Karpas-422 (cell line): ENCODE measurements around the gene PTGIS. TPM values are rescaled to one million over a fixed set of nuclear protein-coding genes. Genes with fewer than 3 reads are reported as not detected.

Experiments used
- DNase-seq: peaks from one replicate; pipeline ENCODE4 v3.0.0-alpha.2; 2015
- H2AFZ ChIP-seq: fragments of 200-600 bp; sonication (generic); 2 replicates; pipeline ENCODE4 v1.6.1; 2014; ENCODE audit warnings: antibody characterized with exemption, low read length, mixed read lengths
- H3K27ac ChIP-seq: fragments of 200-600 bp; sonication (generic); 2 replicates; pipeline ENCODE4 v1.5.1; 2014; ENCODE audit warnings: mild to moderate bottlenecking, low read length, moderate library complexity
- H3K27me3 ChIP-seq: fragments of 200-600 bp; sonication (generic); 2 replicates; pipeline ENCODE4 v1.6.1; 2014; ENCODE audit warnings: low read length, mixed read lengths
- H3K36me3 ChIP-seq: fragments of 200-600 bp; sonication (generic); 2 replicates; pipeline ENCODE4 v1.6.1; 2014; ENCODE audit warnings: low read length, mixed read lengths; ENCODE audit not compliant: insufficient read depth
- H3K4me1 ChIP-seq: fragments of 200-600 bp; sonication (generic); 2 replicates; pipeline ENCODE4 v1.6.1; 2014; ENCODE audit warnings: mild to moderate bottlenecking, low read length, mixed read lengths
- H3K4me2 ChIP-seq: fragments of 200-600 bp; sonication (generic); 2 replicates; pipeline ENCODE4 v1.6.1; 2014; ENCODE audit warnings: low read length, low read depth, mild to moderate bottlenecking; ENCODE audit not compliant: poor library complexity, severe bottlenecking
- H3K4me3 ChIP-seq: fragments of 200-600 bp; sonication (generic); 2 replicates; pipeline ENCODE4 v1.5.1; 2014; ENCODE audit warnings: mild to moderate bottlenecking, antibody characterized with exemption, low read length, mixed read lengths
- H3K79me2 ChIP-seq: fragments of 200-600 bp; sonication (generic); 2 replicates; pipeline ENCODE4 v1.6.1; 2014; ENCODE audit warnings: mild to moderate bottlenecking, low read length, mixed read lengths
- H3K9ac ChIP-seq: fragments of 200-600 bp; sonication (generic); 2 replicates; pipeline ENCODE4 v1.6.0; 2014; ENCODE audit warnings: low read length
- H3K9me2 ChIP-seq: fragments of 200-600 bp; sonication (generic), shearing (Covaris generic); replicated peaks from 2 replicates; pipeline ENCODE4 v1.6.0; 2014; ENCODE audit warnings: mild to moderate bottlenecking, low read length, moderate library complexity; ENCODE audit not compliant: insufficient read depth
- H3K9me3 ChIP-seq: fragments of 300-700, 200-600 bp; sonication (generic); 2 replicates; pipeline ENCODE4 v1.6.1; 2014; ENCODE audit warnings: low read length, mixed read lengths
- H4K20me1 ChIP-seq: fragments of 200-600 bp; sonication (generic); 2 replicates; pipeline ENCODE4 v1.6.1; 2014; ENCODE audit warnings: mild to moderate bottlenecking, antibody characterized with exemption, low read length, low read depth; ENCODE audit not compliant: insufficient read depth
- total RNA-seq: library from RNA; depleted of rRNA; stranded (reverse); fragments of >200 nt; shearing (Covaris generic); gene quantifications from 2 replicates; pipeline ENCODE4 v1.2.3, GENCODE V29; 2014; ENCODE audit warnings: low replicate concordance

The PTGIS gene
- total RNA-seq, 1 experiment from 2014 or later: not detected

- Histone ChIP-seq H3K9me2 (no peaks in the 10 kb centered on the region), H2AFZ (no peak overlapping the region), H3K27me3 (no peaks in the 10 kb centered on the region), H3K9me3 (no peaks in the 10 kb centered on the region), H3K4me3 (no peak overlapping the region), H3K79me2 (no peaks in the 10 kb centered on the region), H3K4me1 (no peaks in the 10 kb centered on the region), H3K27ac (no peak overlapping the region), H3K36me3 (no peaks in the 10 kb centered on the region), H4K20me1 (no peaks in the 10 kb centered on the region), H3K9ac (no peak overlapping the region), H3K4me2 (no peak overlapping the region)
- DNase-seq: no peak
These were observed 54.9 kb downstream of the PTGIS start for GRCh38 chr20:49513009-49513408.

- H3K4me2 ChIP-seq: no peak overlapping the region
- no peaks in the 10 kb centered on the region for H3K9me3 ChIP-seq
- H3K9me2 ChIP-seq: no peaks in the 10 kb centered on the region
- H3K9ac ChIP-seq: no peak overlapping the region
- DNase-seq: no peak
- no peaks in the 10 kb centered on the region for H3K36me3 ChIP-seq
- no peak overlapping the region for H2AFZ ChIP-seq
- H4K20me1 ChIP-seq: no peaks in the 10 kb centered on the region
- no peak overlapping the region for H3K4me3 ChIP-seq
- H3K4me1 ChIP-seq: no peaks in the 10 kb centered on the region
- H3K27ac ChIP-seq: no peak overlapping the region
- no peaks in the 10 kb centered on the region for H3K79me2 ChIP-seq
- no peaks in the 10 kb centered on the region for H3K27me3 ChIP-seq
These were observed 56.0 kb downstream of the PTGIS start for GRCh38 chr20:49511788-49512525.

GRCh38 chr20:49510562-49511122, 57.3 kb downstream of the PTGIS start:
- H3K27ac ChIP-seq: no peak overlapping the region
- no peaks in the 10 kb centered on the region for H3K9me3 ChIP-seq
- H4K20me1 ChIP-seq: no peaks in the 10 kb centered on the region
- no peaks in the 10 kb centered on the region for H3K79me2 ChIP-seq
- H3K9me2 ChIP-seq: no peaks in the 10 kb centered on the region
- H3K9ac ChIP-seq: no peak overlapping the region
- H3K36me3 ChIP-seq: no peaks in the 10 kb centered on the region
- no peaks in the 10 kb centered on the region for H3K4me1 ChIP-seq
- DNase-seq: no peak
- no peak overlapping the region for H3K4me2 ChIP-seq
- no peak overlapping the region for H2AFZ ChIP-seq
- H3K27me3 ChIP-seq: no peaks in the 10 kb centered on the region
- no peak overlapping the region for H3K4me3 ChIP-seq

GRCh38 chr20:49508435-49509199, 59.3 kb downstream of the PTGIS start:
- Histone ChIP-seq H3K9ac (no peak overlapping the region), H3K4me2 (no peak overlapping the region), H3K4me3 (no peak overlapping the region), H3K79me2 (no peaks in the 10 kb centered on the region), H3K9me2 (no peaks in the 10 kb centered on the region), H3K36me3 (no peaks in the 10 kb centered on the region), H2AFZ (no peak overlapping the region), H3K9me3 (no peaks in the 10 kb centered on the region), H4K20me1 (no peaks in the 10 kb centered on the region), H3K27ac (no peak overlapping the region), H3K4me1 (no peaks in the 10 kb centered on the region), H3K27me3 (no peaks in the 10 kb centered on the region)
- peak; percentile 77 for DNase-seq

- Histone ChIP-seq H3K79me2 (no peaks in the 10 kb centered on the region), H3K4me1 (no peaks in the 10 kb centered on the region), H3K27ac (no peak overlapping the region), H3K36me3 (no peaks in the 10 kb centered on the region), H3K4me3 (no peak overlapping the region), H3K9ac (no peak overlapping the region), H2AFZ (no peak overlapping the region), H3K9me2 (no peaks in the 10 kb centered on the region), H3K27me3 (no peaks in the 10 kb centered on the region), H4K20me1 (no peaks in the 10 kb centered on the region), H3K9me3 (no peaks in the 10 kb centered on the region), H3K4me2 (no peak overlapping the region)
- no peak for DNase-seq
These were observed 60.0 kb downstream of the PTGIS start for GRCh38 chr20:49507741-49508434.

GRCh38 chr20:49505518-49505917, 62.4 kb downstream of the PTGIS start:
- Histone ChIP-seq H3K9me2 (no peaks in the 10 kb centered on the region), H3K79me2 (no peaks in the 10 kb centered on the region), H3K36me3 (no peaks in the 10 kb centered on the region), H2AFZ (no peak overlapping the region), H3K27ac (no peak overlapping the region), H4K20me1 (no peaks in the 10 kb centered on the region), H3K4me2 (no peak overlapping the region), H3K4me1 (no peaks in the 10 kb centered on the region), H3K27me3 (no peaks in the 10 kb centered on the region), H3K9ac (no peak overlapping the region), H3K9me3 (no peaks in the 10 kb centered on the region), H3K4me3 (no peak overlapping the region)
- DNase-seq: no peak

- no peak overlapping the region for H2AFZ ChIP-seq
- no peak overlapping the region for H3K4me2 ChIP-seq
- H3K9me3 ChIP-seq: no peaks in the 10 kb centered on the region
- H3K9ac ChIP-seq: no peak overlapping the region
- no peaks in the 10 kb centered on the region for H3K27me3 ChIP-seq
- no peaks in the 10 kb centered on the region for H3K9me2 ChIP-seq
- no peak for DNase-seq
- H3K36me3 ChIP-seq: no peaks in the 10 kb centered on the region
- no peak overlapping the region for H3K4me3 ChIP-seq
- no peaks in the 10 kb centered on the region for H4K20me1 ChIP-seq
- H3K27ac ChIP-seq: no peak overlapping the region
- no peaks in the 10 kb centered on the region for H3K79me2 ChIP-seq
- no peaks in the 10 kb centered on the region for H3K4me1 ChIP-seq
These were observed 64.8 kb downstream of the PTGIS start for GRCh38 chr20:49503176-49503575.

- Histone ChIP-seq H3K9me2 (no peaks in the 10 kb centered on the region), H3K4me2 (no peak overlapping the region), H3K36me3 (no peaks in the 10 kb centered on the region), H3K9ac (no peak overlapping the region), H3K79me2 (no peaks in the 10 kb centered on the region), H2AFZ (no peak overlapping the region), H3K9me3 (no peaks in the 10 kb centered on the region), H3K4me1 (no peaks in the 10 kb centered on the region), H4K20me1 (no peaks in the 10 kb centered on the region), H3K27me3 (no peaks in the 10 kb centered on the region), H3K27ac (no peak overlapping the region), H3K4me3 (no peak overlapping the region)
- peak; percentile 66 for DNase-seq
These were observed 66.0 kb downstream of the PTGIS start for GRCh38 chr20:49501917-49502316.
